Measurements from ENCODE around the gene FANCI.
A peak's percentile ranks its signal among the peaks of the same experiment; 100 is the strongest.

DNA sequence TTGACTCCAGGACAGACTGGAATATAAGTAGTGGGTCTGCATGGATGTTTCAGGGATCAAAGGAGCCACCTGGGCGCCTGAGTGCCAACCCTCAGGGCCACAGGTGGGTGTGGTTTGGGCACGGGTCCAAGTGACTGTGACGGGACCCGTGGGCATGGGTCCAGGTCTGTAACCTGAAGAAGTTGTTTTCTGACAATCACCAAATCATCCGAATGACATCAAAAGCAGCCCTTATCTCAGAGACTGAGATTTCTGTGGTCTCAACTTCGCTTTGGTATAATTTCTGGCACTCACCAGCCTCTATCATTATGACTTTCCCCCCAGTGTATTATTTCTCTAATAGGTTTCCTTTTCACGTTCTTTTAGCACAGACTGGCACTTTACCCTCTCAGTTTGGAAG is 46.8 kb upstream of the FANCI start:
- TF ChIP-seq, protein P1, sequence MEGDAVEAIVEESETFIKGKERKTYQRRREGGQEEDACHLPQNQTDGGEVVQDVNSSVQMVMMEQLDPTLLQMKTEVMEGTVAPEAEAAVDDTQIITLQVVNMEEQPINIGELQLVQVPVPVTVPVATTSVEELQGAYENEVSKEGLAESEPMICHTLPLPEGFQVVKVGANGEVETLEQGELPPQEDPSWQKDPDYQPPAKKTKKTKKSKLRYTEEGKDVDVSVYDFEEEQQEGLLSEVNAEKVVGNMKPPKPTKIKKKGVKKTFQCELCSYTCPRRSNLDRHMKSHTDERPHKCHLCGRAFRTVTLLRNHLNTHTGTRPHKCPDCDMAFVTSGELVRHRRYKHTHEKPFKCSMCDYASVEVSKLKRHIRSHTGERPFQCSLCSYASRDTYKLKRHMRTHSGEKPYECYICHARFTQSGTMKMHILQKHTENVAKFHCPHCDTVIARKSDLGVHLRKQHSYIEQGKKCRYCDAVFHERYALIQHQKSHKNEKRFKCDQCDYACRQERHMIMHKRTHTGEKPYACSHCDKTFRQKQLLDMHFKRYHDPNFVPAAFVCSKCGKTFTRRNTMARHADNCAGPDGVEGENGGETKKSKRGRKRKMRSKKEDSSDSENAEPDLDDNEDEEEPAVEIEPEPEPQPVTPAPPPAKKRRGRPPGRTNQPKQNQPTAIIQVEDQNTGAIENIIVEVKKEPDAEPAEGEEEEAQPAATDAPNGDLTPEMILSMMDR (tag by site-specific recombination; IDR thresholded peaks at IDR 0.05): no peak
- TF ChIP-seq KLF8 (tag by site-specific recombination; IDR thresholded peaks at IDR 0.05): 0 out of 2 replicates have a peak, but pooled peaks have one; percentile 27
- TF ChIP-seq ZNF585B (tag by site-specific recombination; IDR thresholded peaks at IDR 0.05): no peak
- TF ChIP-seq, protein P2, sequence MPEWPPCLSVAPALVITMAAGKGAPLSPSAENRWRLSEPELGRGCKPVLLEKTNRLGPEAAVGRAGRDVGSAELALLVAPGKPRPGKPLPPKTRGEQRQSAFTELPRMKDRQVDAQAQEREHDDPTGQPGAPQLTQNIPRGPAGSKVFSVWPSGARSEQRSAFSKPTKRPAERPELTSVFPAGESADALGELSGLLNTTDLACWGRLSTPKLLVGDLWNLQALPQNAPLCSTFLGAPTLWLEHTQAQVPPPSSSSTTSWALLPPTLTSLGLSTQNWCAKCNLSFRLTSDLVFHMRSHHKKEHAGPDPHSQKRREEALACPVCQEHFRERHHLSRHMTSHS (tag by site-specific recombination; IDR thresholded peaks at IDR 0.05): no peak
- no peak for TF ChIP-seq ZNF24 (tag by site-specific recombination; IDR thresholded peaks at IDR 0.05)
- no peak for TF ChIP-seq ZNF211 (tag by site-specific recombination; IDR thresholded peaks at IDR 0.05; ENCODE audit: low read depth)
- TF ChIP-seq, protein P3, sequence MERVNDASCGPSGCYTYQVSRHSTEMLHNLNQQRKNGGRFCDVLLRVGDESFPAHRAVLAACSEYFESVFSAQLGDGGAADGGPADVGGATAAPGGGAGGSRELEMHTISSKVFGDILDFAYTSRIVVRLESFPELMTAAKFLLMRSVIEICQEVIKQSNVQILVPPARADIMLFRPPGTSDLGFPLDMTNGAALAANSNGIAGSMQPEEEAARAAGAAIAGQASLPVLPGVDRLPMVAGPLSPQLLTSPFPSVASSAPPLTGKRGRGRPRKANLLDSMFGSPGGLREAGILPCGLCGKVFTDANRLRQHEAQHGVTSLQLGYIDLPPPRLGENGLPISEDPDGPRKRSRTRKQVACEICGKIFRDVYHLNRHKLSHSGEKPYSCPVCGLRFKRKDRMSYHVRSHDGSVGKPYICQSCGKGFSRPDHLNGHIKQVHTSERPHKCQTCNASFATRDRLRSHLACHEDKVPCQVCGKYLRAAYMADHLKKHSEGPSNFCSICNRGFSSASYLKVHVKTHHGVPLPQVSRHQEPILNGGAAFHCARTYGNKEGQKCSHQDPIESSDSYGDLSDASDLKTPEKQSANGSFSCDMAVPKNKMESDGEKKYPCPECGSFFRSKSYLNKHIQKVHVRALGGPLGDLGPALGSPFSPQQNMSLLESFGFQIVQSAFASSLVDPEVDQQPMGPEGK (tag by site-specific recombination; IDR thresholded peaks at IDR 0.05): no peak
- TF ChIP-seq ZBTB21 (tag by site-specific recombination; IDR thresholded peaks at IDR 0.05): peak; percentile 54; the same call in 1 of the 2 replicates
- no peak for TF ChIP-seq ZNF654 (tag by site-specific recombination; IDR thresholded peaks at IDR 0.05; ENCODE audit: low read depth)
- TF ChIP-seq, protein P4, sequence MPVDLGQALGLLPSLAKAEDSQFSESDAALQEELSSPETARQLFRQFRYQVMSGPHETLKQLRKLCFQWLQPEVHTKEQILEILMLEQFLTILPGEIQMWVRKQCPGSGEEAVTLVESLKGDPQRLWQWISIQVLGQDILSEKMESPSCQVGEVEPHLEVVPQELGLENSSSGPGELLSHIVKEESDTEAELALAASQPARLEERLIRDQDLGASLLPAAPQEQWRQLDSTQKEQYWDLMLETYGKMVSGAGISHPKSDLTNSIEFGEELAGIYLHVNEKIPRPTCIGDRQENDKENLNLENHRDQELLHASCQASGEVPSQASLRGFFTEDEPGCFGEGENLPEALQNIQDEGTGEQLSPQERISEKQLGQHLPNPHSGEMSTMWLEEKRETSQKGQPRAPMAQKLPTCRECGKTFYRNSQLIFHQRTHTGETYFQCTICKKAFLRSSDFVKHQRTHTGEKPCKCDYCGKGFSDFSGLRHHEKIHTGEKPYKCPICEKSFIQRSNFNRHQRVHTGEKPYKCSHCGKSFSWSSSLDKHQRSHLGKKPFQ (tag by site-specific recombination; IDR thresholded peaks at IDR 0.05): no peak
- TF ChIP-seq, protein P5, sequence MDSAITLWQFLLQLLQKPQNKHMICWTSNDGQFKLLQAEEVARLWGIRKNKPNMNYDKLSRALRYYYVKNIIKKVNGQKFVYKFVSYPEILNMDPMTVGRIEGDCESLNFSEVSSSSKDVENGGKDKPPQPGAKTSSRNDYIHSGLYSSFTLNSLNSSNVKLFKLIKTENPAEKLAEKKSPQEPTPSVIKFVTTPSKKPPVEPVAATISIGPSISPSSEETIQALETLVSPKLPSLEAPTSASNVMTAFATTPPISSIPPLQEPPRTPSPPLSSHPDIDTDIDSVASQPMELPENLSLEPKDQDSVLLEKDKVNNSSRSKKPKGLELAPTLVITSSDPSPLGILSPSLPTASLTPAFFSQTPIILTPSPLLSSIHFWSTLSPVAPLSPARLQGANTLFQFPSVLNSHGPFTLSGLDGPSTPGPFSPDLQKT (IDR thresholded peaks at IDR 0.05; ENCODE audit: borderline replicate concordance, low read depth, low read length): no peak
- TF ChIP-seq KLF16 (tag by site-specific recombination; IDR thresholded peaks at IDR 0.05): no peak
- TF ChIP-seq ZNF274 (IDR thresholded peaks at IDR 0.05; ENCODE audit: low read length): no peak
- no peak for TF ChIP-seq ZNF274 (tag by site-specific recombination; IDR thresholded peaks at IDR 0.05; ENCODE audit: borderline replicate concordance)

All from HEK293 (cell line).